GM12878 (cell line): Measurements from ENCODE around the gene PRMT1. TPM values are rescaled to one million over a fixed set of nuclear protein-coding genes. Genes with fewer than 3 reads are reported as not detected.

Experiments used
- ATAC-seq: fragments of 200-7000 bp; cut with Tn5 transposase; 3 replicates; pipeline ENCODE4 v1.9.1; 2020; ENCODE audit warnings: mild to moderate bottlenecking, moderate library complexity
- BruUV-seq: library from RNA; stranded (reverse); fragments of 400-500 nt; replicated peaks from 2 replicates; lab custom pipeline; 2021; lab: Mats Ljungman, UMichigan
- CTCF ChIA-PET: fragments of 300-600 bp; sonication (Branson Sonifier 250); formaldehyde crosslinking; extraction: SDS; loops from one replicate; lab custom pipeline; 2021; ENCODE audit warnings: inconsistent platforms; lab: Yijun Ruan, JAX
- POLR2A ChIA-PET: fragments of 350-600 bp; formaldehyde crosslinking; extraction: SDS; loops from one replicate; lab custom pipeline; 2021; ENCODE audit warnings: inconsistent platforms; lab: Charles Lee
- RAD21 ChIA-PET: fragments of 300-600 bp; sonication (Branson Sonifier 250); formaldehyde crosslinking; loops from one replicate; lab custom pipeline; 2023; ENCODE audit warnings: antibody characterized with exemption; ENCODE audit not compliant: unreplicated experiment; lab: Charles Lee
- SMC1A ChIA-PET: fragments of 300-600 bp; sonication (Branson Sonifier 250); formaldehyde crosslinking; loops from one replicate; lab custom pipeline; 2023; ENCODE audit not compliant: unreplicated experiment, uncharacterized antibody; lab: Charles Lee
- DNase-seq: peaks from one replicate; pipeline ENCODE4 v3.0.0-alpha.2; 2011; ENCODE audit warnings: low read depth, low spot score
- FAIRE-seq: peaks from 3 replicates; lab custom pipeline; 2011; peaks lifted over from hg19 to GRCh38; lab: Jason Lieb, UNC
- H2AFZ ChIP-seq: 2 replicates; pipeline ENCODE4 v1.6.0; 2011; ENCODE audit warnings: low read depth, low read length, control low read depth; ENCODE audit not compliant: control insufficient read depth
- H3K27ac ChIP-seq: 2 replicates; pipeline ENCODE4 v1.5.1; 2011; ENCODE audit warnings: control low read depth; ENCODE audit not compliant: control insufficient read depth, insufficient read depth
- H3K27me3 ChIP-seq, 2 experiments: replicated peaks in 1 of 2; 2 replicates each; pipeline versions ENCODE4 v1.6.0 to v1.6.1; 2011; ENCODE audit warnings: low read length in 1 of 2; ENCODE audit not compliant: control insufficient read depth in 2 of 2, insufficient read depth in 2 of 2
- H3K36me3 ChIP-seq, 2 experiments: 2 replicates each; pipeline ENCODE4 v1.5.1; 2011; ENCODE audit warnings: low read length in 1 of 2; ENCODE audit not compliant: control insufficient read depth in 2 of 2, insufficient read depth in 2 of 2
- H3K4me1 ChIP-seq: 2 replicates; pipeline ENCODE4 v1.6.1; 2011; ENCODE audit warnings: mild to moderate bottlenecking, low read length, moderate library complexity, mixed read lengths; ENCODE audit not compliant: control insufficient read depth, insufficient read depth
- H3K4me2 ChIP-seq: 2 replicates; pipeline ENCODE4 v1.6.0; 2011; ENCODE audit warnings: control low read depth; ENCODE audit not compliant: control insufficient read depth, insufficient read depth
- H3K4me3 ChIP-seq: fragments of 200-600 bp; sonication (generic); 2 replicates; pipeline ENCODE4 v1.5.1; 2016
- H3K79me2 ChIP-seq: 2 replicates; pipeline ENCODE4 v1.6.0; 2011; ENCODE audit warnings: low read length; ENCODE audit not compliant: control insufficient read depth, insufficient read depth
- H3K9ac ChIP-seq: 2 replicates; pipeline ENCODE4 v1.8.0; 2011; ENCODE audit warnings: low read length, control low read depth, mixed read lengths; ENCODE audit not compliant: control insufficient read depth, insufficient read depth
- H3K9me3 ChIP-seq: replicated peaks from 3 replicates; pipeline ENCODE4 v1.5.1; 2011; ENCODE audit warnings: mild to moderate bottlenecking, low read length; ENCODE audit not compliant: control insufficient read depth, insufficient read depth
- H4K20me1 ChIP-seq: 2 replicates; pipeline ENCODE4 v1.6.0; 2011; ENCODE audit not compliant: control insufficient read depth, insufficient read depth
- ATF7 ChIP-seq: fragments of 450-650 bp; IDR thresholded peaks from 2 replicates; pipeline ENCODE4 v1.6.1; 2016; ENCODE audit warnings: low read depth, mild to moderate bottlenecking
- DPF2 ChIP-seq: fragments of 450-650 bp; IDR thresholded peaks from 2 replicates; pipeline ENCODE4 v1.6.1; 2017; ENCODE audit warnings: mild to moderate bottlenecking
- ESRRA ChIP-seq: IDR thresholded peaks from 2 replicates; pipeline ENCODE4 v1.6.1; 2012; ENCODE audit warnings: mild to moderate bottlenecking, low read length, improper control_type of control experiment
- JUND ChIP-seq: IDR thresholded peaks from 2 replicates; pipeline ENCODE4 v1.6.1; 2012; ENCODE audit warnings: low read depth, mild to moderate bottlenecking, low read length, improper control_type of control experiment, moderate library complexity
- NFYA ChIP-seq: IDR thresholded peaks from 2 replicates; pipeline ENCODE4 v1.6.1; 2011; ENCODE audit warnings: low read depth, mild to moderate bottlenecking, low read length, improper control_type of control experiment, borderline replicate concordance
- NR2C2 ChIP-seq: IDR thresholded peaks from 2 replicates; pipeline ENCODE4 v1.6.1; 2011; ENCODE audit warnings: borderline replicate concordance, low read depth; ENCODE audit not compliant: control insufficient read depth, insufficient read length
- RFX5 ChIP-seq: IDR thresholded peaks from 2 replicates; pipeline ENCODE4 v1.6.1; 2011; ENCODE audit warnings: low read depth, low read length, improper control_type of control experiment
- RUNX3 ChIP-seq: IDR thresholded peaks from 2 replicates; pipeline ENCODE4 v1.6.1; 2012; ENCODE audit warnings: low read length, inconsistent platforms
- STAT3 ChIP-seq: IDR thresholded peaks from 2 replicates; pipeline ENCODE4 v1.6.1; 2011; ENCODE audit warnings: low read depth, low read length, improper control_type of control experiment
- TARDBP ChIP-seq: IDR thresholded peaks from 2 replicates; pipeline ENCODE4 v1.6.1; 2016; ENCODE audit warnings: borderline replicate concordance
- TCF3 ChIP-seq: IDR thresholded peaks from 2 replicates; pipeline ENCODE4 v1.6.1; 2012; ENCODE audit warnings: low read depth, mild to moderate bottlenecking, low read length, borderline replicate concordance; ENCODE audit not compliant: insufficient read depth
- YY1 ChIP-seq: IDR thresholded peaks from 2 replicates; pipeline ENCODE4 v1.6.1; 2011; ENCODE audit warnings: low read depth, mild to moderate bottlenecking, low read length
- WGBS: methylation state at CpG from one replicate; pipeline ENCODE4 v1.1.6; 2016; ENCODE audit warnings: low lambda C conversion rate; ENCODE audit not compliant: insufficient replicate concordance, insufficient coverage; ENCODE audit errors: missing lambda C conversion rate; 5-methylcytosine and 5-hydroxymethylcytosine counted together
- in situ Hi-C: fragments of 300-500 bp; cut with MboI; formaldehyde crosslinking; loops from 9 replicates; pipeline ENCODE4 v1.14.3; 2018; ENCODE audit warnings: mixed read lengths
- intact Hi-C: fragments of 100-400 bp; cut with micrococcal nuclease; formaldehyde crosslinking; loops from one replicate; pipeline ENCODE4 v1.14.2; 2022; ENCODE audit not compliant: unreplicated experiment
- polyA plus RNA-seq, 11 experiments: library from polyadenylated mRNA; depleted of rRNA in 4 of 11; unstranded in 6 of 11; stranded (reverse) in 5 of 11; fragments of >200 nt; fragmentation: Nextera tagmentation in 4 of 11; fragmentation: Illumina TruSeq in 1 of 11; extraction: Ambion mirVana in 4 of 11; extraction: Trizol in 1 of 11; gene quantifications; 1 replicate in 1 of 11; 2 replicates in 10 of 11; pipeline versions ENCODE4 v1.2.1 to v1.2.3, GENCODE V29; 2011 to 2016; ENCODE audit warnings: inconsistent platforms in 2 of 11, missing spikeins in 2 of 11, low read depth in 1 of 11
- total RNA-seq, 4 experiments: library from RNA; depleted of rRNA in 3 of 4; stranded (reverse); fragments of >200 nt in 3 of 4; fragmentation: Illumina TruSeq in 1 of 4; extraction: Trizol in 1 of 4; gene quantifications; 2 replicates each; pipeline versions ENCODE4 v1.2.1 to v1.2.3, GENCODE V29; 2013 to 2021
- TF ChIP-seq, protein P1 (sequence below): IDR thresholded peaks from 2 replicates; pipeline ENCODE4 v1.6.1; 2011; ENCODE audit warnings: borderline replicate concordance, low read depth, mild to moderate bottlenecking, moderate library complexity, mixed read lengths, low read length; ENCODE audit not compliant: insufficient read depth; ENCODE audit errors: extremely low read length
- TF ChIP-seq, protein P2 (sequence below): fragments of 450-650 bp; IDR thresholded peaks from 2 replicates; pipeline ENCODE4 v1.6.1; 2017; ENCODE audit warnings: low read depth, mild to moderate bottlenecking, moderate library complexity
- TF ChIP-seq, protein P3 (sequence below): IDR thresholded peaks from 2 replicates; pipeline ENCODE4 v1.6.1; 2012; ENCODE audit warnings: low read depth, low read length, improper control_type of control experiment
- TF ChIP-seq, protein P4 (sequence below): IDR thresholded peaks from 2 replicates; pipeline ENCODE4 v1.6.1; 2011; ENCODE audit warnings: borderline replicate concordance, low read depth, mild to moderate bottlenecking, moderate library complexity, low read length; ENCODE audit not compliant: insufficient read depth, poor library complexity, severe bottlenecking

Gene PRMT1
- total and polyA plus RNA-seq, 10 of the 15 experiments (the other 5 are each of a cell fraction or from before 2014, with no cell fraction given): 19.9 to 667 (median 444) TPM

DNA sequence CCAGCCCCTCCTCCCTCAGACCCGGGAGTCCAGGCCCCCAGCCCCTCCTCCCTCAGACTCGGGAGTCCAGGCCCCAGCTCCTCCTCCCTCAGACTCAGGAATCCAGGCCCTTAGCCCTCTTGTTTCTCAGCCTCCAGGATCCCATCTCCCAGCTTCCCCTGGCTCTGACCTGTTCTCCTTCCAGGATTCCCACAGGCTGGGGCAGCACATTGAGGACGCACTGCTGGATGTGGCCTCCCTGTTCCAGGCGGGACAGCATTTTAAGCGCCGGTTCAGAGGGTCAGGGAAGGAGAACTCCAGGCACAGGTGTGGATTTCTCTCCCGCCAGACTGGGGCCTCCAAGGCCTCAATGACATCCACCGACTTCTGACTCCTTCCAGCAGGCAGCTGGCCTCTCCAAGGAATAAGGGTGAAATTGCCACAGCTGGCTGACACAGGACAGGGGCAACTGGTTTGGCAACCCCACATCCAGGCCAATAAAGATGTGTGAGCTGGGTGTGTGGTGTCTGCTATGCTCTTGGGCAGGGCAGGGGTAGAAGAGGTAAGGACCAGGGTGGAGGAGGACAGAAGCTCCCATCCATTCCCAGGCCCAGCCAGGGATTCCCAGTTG, 36.3 kb downstream of the PRMT1 start:
- Histone ChIP-seq H3K4me2 (no peak overlapping the region), H3K36me3 (no peaks in the 10 kb centered on the region), H3K4me1 (no peaks in the 10 kb centered on the region), H3K9ac (no peak overlapping the region), H3K27me3 (no peaks in the 10 kb centered on the region), H2AFZ (no peak overlapping the region), H3K79me2 (no peaks in the 10 kb centered on the region), H3K27ac (no peak overlapping the region), H4K20me1 (no peaks in the 10 kb centered on the region), H3K9me3 (no peaks in the 10 kb centered on the region), H3K4me3 (no peak overlapping the region)
- ChIA-PET RAD21 (no interaction called here), POLR2A (interaction anchor here (0.5 kb wide), 1 partner anchor 97 kb away, joined by 3 read pairs; no protein-coding TSS in a partner anchor), CTCF (no interaction called here), SMC1A (no interaction called here)
- FAIRE-seq (no peak), ATAC-seq (no peak), DNase-seq (no peak)
- TF ChIP-seq ESRRA (no peak), JUND (no peak), NR2C2 (no peak), YY1 (no peak), NFYA (no peak), RUNX3 (no peak), DPF2 (no peak), TARDBP (no peak), ATF7 (no peak), RFX5 (no peak), STAT3 (no peak), TCF3 (no peak)
- TF ChIP-seq, protein P1, sequence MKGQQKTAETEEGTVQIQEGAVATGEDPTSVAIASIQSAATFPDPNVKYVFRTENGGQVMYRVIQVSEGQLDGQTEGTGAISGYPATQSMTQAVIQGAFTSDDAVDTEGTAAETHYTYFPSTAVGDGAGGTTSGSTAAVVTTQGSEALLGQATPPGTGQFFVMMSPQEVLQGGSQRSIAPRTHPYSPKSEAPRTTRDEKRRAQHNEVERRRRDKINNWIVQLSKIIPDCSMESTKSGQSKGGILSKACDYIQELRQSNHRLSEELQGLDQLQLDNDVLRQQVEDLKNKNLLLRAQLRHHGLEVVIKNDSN: no peak
- TF ChIP-seq, protein P2, sequence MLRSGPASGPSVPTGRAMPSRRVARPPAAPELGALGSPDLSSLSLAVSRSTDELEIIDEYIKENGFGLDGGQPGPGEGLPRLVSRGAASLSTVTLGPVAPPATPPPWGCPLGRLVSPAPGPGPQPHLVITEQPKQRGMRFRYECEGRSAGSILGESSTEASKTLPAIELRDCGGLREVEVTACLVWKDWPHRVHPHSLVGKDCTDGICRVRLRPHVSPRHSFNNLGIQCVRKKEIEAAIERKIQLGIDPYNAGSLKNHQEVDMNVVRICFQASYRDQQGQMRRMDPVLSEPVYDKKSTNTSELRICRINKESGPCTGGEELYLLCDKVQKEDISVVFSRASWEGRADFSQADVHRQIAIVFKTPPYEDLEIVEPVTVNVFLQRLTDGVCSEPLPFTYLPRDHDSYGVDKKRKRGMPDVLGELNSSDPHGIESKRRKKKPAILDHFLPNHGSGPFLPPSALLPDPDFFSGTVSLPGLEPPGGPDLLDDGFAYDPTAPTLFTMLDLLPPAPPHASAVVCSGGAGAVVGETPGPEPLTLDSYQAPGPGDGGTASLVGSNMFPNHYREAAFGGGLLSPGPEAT: no peak
- TF ChIP-seq, protein P3, sequence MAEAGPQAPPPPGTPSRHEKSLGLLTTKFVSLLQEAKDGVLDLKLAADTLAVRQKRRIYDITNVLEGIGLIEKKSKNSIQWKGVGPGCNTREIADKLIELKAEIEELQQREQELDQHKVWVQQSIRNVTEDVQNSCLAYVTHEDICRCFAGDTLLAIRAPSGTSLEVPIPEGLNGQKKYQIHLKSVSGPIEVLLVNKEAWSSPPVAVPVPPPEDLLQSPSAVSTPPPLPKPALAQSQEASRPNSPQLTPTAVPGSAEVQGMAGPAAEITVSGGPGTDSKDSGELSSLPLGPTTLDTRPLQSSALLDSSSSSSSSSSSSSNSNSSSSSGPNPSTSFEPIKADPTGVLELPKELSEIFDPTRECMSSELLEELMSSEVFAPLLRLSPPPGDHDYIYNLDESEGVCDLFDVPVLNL: no peak
- TF ChIP-seq, protein P4, sequence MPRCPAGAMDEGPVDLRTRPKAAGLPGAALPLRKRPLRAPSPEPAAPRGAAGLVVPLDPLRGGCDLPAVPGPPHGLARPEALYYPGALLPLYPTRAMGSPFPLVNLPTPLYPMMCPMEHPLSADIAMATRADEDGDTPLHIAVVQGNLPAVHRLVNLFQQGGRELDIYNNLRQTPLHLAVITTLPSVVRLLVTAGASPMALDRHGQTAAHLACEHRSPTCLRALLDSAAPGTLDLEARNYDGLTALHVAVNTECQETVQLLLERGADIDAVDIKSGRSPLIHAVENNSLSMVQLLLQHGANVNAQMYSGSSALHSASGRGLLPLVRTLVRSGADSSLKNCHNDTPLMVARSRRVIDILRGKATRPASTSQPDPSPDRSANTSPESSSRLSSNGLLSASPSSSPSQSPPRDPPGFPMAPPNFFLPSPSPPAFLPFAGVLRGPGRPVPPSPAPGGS: no peak
- in situ Hi-C loops: no loop called here
- no TSS peak for BruUV-seq
- 35% methylated on average over 7 of the region's 8 CpGs for WGBS
- intact Hi-C loops: no loop called here
